ENCODE results near the gene CHCHD5.

CHCHD5 gene

DNA sequence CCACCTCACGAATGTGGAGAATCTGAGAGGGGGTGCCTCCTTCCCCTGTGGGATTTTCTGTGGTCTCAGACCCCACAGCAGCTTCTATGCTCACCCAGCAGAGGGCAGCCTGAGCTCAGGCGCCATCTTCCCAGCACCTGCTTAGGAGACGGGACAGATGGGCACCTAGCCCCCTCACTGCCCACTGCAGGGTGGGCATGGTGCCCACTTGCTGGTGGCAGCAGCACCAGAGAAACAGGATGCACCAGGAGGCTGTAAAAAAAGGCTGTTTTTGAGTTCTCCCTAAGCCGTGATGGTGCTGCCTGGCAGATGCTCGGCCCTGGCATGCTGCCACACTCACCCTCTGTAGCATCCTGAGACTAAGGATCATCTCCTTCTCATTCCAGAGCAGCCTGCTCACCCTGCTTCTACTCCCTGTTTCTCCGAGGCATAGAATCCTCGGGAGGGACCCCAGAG, 42.2 kb downstream of the CHCHD5 start:
- peak; percentile 19 to 80 (median 42) for DNase-seq

DNA sequence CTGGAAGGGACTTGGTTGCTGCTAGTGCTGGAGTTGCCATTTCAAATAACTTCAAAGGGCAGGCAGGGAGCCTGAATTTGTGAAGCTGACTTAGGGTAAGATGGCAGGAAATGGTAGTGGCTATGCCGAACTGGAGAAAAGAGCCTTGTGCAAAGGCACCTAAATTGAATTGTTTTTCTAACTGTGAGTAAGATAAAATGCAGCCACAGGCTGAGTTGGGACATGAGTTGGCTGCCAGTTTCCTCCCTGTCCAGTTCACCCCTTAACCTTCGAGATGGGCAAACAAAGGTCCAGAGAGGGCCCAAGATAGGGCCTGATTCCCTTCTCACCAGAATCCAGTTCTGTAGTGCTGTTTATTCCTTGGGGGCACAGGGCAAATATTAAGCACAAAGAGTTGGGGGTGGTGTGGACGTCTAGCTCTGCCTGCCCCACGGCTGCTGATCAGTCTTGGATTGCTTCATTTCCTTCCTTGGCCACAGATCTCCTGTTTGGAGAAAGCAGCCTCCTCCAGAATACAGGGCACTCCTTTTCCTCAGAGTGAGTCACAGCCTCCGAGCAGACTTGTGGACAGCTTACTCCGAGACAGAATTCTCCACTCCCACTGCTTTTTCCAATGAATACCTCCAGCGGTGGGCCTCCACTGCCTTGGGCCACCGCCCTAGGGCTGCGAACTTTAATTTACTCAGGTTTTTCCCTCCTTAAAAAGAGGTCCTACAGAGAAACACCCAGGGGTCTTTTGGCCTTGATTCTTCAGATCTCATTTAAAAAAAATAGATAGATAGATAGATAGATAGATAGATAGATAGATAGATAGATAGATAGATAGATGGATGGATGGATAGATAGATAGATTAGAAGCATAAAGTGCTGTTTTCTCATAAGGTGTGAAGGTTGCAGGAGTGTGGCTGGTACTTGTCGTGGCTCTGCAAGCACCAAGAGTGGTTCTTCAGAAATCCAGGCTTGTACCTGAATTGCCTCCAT, 42.9 kb downstream of the CHCHD5 start:
- no peak for DNase-seq

DNA sequence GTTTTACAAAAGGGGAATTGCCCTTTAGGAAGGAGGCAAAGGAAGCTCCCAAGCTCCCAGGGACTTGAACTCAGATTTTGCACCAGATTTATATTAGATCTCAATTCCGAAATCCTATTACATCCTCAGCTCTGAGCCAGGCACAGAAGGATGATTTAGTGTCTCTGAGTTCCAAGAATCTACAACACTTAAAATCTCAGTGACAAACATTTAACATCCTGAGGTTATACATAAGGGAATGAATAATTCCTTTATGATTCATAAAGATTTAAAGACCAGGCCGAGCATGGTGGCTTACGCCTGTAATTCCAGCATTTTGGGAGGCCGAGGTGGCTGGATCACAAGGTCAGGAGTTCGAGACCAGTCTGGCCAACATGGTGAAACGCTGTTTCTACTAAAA, 44.8 kb downstream of the CHCHD5 start:
- DNase-seq: no peak

DNA sequence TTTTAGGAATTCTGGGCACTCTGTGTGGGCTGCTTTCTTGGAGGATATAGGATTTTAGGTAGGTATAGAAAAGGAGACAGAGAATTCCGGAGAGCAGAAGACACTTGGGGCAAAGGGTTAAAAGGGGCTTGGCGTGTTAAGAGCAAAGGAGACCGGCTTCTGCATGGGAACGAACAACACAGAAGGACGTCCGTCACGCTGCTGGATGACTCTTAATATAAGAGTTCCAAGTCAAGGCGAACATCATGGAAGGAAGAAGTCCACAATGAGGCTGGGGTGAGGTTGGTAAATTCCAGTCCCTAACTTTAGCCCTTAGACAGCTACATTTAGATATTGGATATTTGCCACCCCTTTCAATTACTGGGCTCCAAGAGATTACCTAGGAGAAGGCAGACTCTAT, 45.4 kb downstream of the CHCHD5 start:
- no peak for DNase-seq

DNA sequence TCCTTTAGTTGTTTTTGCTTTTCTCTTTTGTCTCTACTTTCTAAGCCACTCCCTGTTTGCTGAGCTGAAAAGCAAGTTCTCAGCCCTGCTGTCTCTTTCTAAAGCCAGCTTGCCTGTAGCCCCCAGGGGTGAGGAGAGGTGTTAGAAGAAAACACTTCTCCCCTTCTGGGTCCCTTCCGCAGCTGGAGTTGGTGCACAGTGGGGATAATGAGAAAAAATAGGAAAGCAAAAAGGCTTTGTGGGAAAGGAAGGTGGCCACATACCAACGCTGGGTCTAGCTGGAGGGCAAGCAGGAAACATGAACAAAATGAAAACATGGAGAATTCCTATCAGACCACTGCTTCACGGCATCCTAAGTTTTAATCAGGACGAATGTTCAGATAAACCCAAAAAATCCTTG, 45.9 kb downstream of the CHCHD5 start:
- DNase-seq: no peak

DNA sequence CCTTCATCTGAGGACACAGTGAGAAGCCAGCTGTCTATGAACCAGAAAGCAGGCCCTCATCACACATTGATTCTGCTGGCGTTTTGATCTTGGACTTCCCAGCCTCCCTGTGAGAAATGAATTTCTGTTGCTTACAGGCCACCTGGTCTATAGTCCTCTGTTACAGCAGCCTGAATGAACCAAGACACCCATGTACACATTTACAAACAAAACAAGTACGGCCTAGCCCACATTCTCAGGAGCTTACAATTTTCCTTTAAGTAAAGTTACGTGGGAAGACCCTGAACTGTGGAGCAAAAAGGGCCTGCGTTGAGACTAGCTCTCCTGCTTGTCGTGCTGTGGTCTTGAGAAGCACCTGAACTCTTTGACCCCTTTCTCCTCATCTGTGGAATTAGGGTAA, 49.3 kb downstream of the CHCHD5 start:
- DNase-seq: no peak

DNA sequence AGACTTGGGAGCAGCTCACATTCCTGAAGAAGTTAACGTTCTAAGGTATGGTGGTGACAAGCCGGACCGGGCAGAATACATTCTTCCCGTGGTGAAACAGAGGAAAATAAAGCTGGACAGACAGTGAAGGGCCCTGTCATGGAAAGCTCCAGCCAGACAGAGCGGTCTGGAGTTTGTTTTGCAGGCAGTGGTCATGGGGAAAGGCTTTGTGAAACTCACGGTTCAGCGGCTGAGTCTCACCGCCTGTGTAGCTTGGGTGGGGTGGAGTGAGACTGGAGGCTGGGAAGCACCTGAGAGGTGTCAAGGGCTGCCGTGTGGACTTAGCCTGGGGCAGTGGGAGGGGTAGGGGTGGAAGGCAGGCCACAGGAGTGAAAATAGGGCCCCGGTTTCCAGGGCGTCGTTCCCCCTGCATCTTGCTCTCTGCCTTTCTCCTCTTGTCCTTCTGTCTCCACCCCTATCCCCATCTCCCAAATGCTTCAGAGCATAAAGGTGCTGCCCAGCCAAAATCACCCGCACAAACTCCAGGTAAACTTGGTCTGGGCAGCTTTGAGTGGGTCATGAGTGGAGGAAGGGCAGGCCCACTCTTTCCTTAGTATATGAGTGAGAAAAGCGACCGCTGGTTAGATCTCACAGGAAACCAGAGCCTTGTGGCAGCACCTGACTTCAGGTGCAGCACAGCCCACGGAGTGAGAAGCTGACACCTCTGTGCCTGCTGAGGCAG, 49.9 kb downstream of the CHCHD5 start:
- DNase-seq: peak in 1 of 5 donors; percentile 11

DNA sequence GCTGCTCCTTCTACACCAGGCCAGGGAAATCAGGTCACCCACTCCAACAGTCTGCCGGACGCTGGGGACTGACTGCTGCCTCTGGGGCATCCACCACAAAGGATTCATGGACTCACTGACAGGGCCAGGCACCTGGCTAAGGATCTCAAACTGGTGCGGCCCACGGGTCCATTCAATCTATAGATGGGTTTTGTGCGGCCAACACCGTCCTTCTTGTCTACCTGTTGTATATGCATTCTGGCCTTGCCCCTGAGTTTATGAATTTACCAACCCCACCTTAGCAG, 50.4 kb downstream of the CHCHD5 start:
- no peak for DNase-seq

DNA sequence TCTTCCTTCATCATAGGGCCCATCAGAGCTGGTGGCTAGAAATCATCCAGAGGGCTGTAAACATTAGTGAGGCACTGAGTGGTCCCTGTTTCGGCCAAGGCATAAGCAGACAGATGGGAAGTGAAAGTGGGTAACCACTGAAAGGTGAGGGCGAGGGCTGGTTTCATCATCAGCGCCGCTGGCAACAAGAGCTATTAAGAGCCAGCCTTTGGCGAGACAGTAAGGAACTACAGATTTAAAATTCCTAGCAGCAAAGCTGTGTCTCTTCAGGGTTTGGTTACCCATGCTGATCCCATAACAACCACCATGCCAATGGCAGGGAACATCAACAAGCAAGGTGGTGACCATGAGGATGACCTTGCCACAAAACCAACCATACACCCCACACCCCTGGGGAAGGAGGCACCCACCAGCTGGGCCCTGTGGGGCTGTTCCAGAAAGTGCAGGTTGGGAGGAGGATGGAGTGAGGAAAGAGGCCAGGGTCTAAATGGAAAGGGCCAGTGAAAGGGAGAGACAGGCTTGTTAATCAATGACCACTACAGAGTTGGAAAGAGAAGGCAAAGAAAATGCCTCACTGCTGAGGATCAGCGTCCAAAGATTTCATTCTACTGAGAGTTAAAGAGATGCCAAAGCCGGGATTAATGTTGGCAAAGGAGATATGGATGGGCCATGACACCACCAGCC, 52.3 kb downstream of the CHCHD5 start:
- no peak for DNase-seq

DNA sequence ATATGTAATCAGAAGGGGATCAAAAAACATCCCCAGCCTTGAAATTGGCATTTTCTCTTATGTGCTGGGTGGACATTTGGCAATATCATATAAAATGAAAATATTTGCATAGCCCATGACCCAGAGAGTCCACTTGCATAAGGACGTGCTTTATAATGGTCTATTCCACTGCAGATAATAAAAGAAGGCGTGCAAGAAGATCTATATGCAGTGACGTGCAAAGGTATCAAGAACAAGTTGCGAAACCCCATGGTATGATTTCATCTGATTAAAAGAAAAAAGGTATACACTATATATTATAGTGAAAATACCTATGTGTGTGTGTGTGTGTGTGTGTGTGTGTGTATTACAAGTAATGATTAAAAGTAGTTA, 52.9 kb downstream of the CHCHD5 start:
- DNase-seq: no peak

All from T-helper 1 cell (primary cell).